HG02938 (cell line): ENCODE results near the gene TXNDC17.
"Not testable (repeated sequence)": the region's sequence is repeated elsewhere in the genome, so short reads cannot be mapped to it uniquely, and the experiment has no call there.

Experiments used
- ATAC-seq: cut with Tn5 transposase; IDR thresholded peaks from one replicate; pipeline ENCODE4 v1.9.1; 2021; ENCODE audit warnings: mild to moderate bottlenecking, moderate library complexity; ENCODE audit not compliant: unreplicated experiment

The TXNDC17 gene

DNA sequence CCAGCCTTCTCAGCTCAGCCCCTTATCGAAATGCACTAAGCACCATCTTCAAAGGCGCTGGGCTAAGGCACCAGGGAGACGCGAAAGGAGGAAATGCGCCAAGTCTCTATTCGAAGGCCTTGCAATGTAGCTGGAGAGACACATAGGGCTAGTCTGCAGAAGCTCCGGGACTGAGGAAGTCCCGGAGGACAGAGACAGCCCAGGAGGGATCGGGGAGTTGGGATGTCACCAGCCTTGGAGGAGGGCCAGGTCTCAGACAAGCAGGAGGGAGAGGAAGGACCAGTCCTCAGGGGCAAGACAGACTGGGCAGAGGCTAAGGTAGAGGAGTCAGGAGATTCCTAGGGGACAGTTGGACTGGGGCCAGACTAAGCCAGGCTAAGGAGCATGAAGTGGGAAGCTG is 19.2 kb downstream of the TXNDC17 start:
- ATAC-seq = no peak

DNA sequence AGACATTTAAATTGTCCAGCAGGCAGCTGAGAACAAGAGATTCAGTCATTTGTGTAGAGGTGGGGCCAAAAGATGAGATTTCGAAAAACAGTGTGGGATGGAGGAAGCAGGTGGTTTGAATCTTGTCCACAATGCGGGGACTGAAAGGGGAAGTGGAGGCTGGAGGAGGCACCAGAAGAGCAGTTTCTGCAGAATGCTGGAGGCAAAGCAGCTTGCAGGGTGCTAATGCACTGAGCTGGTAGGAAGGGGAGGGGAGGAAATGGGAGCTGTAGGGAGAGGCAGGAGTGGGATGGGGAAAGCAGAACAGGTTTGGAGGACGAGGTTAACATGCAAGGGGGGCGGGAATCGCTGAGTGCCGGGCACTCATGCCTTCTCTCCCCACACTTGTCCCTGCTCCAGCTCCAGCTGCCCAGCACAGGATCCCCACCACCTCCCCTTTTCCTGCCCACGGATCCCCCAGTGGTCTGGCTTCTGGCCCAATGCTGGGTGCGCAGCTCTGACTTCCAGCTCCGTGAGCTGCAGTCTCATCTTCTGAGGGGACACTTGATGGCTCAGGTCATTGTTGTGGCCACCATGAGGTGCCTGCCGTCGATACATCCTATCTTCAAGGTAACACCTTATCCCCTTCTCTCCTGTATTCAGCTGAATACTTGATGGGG is 20.1 kb downstream of the TXNDC17 start:
- ATAC-seq = peak; percentile 57

DNA sequence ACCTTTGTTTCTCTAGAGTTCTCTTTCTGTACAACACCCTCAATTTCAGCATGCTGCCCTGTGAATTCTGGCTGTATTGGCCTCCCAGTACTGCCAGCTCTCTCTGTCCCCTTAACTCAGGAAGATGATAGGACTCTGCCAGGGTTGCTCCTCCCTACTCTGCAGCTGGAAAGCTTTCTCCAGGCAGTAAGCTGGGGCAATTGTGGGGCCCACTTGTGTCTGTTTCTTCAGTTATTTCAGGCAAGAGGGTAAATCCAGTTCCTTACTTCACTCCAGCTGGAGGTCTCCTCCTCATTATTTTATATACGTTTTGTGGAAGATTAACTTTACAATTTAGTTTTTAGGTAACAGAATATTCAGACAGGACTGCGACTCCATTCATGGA is 20.6 kb downstream of the TXNDC17 start:
- ATAC-seq = no peak

DNA sequence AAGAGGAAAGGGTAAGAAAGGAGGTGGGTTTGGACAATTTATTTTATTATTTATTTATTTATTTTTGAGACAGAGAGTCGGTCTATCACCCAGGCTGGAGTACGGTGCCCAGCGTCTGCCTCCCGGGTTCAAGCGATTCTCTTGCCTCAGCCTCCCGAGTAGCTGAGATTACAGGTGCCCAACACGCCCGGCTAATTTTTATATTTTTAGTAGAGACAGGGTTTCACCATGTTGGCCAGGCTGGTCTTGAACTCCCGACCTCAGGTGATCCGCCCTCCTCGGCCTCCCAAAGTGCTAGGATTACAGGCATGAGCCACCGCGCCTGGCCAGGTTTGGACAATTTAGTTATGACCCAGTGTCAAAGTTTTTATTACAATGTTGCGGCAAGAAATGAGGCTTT is 22.3 kb downstream of the TXNDC17 start:
- not testable (repeated sequence) for ATAC-seq

DNA sequence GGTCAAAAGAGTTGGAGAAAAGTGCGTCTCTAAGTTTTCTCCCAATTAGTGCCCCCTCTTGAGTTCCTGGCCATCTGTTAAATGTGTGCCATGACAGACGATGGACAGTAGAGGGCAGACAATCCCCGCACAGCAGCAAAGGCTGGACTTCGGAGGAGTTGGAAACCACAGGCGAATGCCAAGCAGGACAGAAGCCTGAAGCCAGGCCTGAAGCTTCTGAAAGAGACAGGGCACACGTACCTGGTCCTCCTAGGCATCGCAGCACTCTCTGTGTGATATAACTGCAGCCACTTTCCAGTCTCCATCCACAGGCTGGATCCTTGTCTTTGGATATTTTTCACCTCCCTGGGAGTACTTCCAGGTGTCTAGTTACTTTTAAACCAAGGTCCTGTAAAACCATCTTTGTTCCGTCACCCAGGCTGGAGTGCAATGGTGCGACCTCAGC is 25.2 kb downstream of the TXNDC17 start:
- ATAC-seq = no peak

DNA sequence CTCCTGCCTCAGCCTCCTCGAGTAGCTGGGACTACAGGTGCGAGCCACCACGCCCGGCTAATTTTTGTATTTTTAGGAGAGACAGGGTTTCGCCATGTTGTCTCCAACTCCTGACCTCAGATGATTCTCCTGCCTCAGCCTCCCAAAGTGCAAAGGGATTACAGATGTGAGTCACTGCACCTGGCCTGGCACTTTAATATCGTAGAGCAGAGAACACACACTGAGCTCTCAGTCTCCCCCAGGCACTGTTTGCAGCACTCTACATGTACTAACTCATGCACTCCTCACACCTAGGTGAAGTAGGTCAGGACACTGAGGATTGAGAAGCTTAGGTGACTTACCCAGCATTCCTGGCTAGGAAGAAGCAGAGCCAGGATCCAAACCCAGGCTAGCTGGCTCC is 25.7 kb downstream of the TXNDC17 start:
- no peak for ATAC-seq

DNA sequence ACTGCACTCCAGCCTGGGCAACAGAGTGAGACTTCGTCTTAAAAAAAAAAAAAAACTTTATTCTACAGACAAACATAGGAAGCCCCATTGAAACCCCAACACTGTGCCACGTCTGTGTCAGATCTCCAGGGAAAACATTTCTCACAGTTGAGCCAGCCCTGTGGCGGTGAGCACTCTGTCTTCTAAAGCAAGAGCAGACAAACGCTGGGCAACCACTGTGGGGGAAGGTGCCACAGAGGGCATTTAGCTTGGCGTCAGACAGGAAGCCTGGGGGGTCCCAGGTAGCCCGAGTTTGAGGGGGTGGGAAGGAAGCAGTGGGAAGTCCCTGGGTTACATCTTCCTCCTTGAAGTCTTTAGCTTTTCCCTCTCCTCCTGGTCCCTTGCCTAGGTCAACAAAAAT is 26.7 kb downstream of the TXNDC17 start:
- ATAC-seq = no peak

DNA sequence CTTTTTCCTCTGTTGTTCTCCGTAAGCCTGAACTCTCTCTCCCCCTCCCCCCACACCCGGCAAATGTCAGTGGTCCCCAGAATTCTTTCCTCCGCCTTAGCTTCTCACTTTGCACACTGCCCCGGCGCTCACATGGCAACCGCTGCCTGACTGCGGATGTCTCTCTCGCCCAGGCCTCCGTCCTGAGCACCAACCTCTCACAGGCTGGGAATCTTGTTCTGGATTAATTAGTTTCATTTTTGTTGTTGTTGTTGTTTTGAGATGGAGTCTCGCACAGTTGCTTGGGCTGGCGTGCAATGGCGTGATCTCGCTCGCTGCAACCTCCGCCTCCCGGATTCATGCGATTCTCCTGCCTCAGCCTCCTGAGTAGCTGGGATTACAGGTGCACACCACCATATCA is 27.4 kb downstream of the TXNDC17 start:
- no peak for ATAC-seq

DNA sequence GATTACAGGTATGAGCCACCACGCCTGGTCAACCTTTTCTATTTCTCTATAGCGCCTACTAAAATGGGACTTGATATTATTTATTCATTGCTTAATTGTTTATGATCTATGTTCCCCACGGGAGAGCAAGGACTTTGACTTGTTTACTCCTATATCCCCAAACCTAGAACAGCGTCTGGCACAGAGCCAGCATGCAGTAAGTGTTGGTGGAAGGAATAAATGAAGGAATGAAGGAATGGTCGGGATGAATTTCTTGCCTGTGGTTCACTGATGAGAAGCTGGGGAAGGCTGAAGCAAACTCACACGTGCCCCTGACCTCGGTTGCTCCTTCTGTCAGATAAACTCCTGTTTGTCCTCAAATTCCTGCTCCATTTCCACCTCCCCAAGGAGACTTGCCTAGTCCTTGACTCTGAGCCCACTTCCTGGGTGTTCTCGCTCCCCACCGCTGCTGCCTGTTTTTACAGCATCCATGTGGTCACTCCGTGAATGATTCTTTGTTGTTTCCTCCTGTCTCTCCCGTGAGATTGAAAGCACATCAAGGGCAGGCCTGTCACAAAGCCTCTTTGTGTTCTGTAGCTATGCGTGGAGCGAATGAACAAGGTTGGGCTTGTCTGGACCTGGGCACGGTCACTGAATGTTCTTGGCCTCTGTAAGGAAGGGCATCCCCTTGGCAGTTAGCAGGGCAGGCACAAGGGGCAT is 28.0 kb downstream of the TXNDC17 start:
- no peak for ATAC-seq

DNA sequence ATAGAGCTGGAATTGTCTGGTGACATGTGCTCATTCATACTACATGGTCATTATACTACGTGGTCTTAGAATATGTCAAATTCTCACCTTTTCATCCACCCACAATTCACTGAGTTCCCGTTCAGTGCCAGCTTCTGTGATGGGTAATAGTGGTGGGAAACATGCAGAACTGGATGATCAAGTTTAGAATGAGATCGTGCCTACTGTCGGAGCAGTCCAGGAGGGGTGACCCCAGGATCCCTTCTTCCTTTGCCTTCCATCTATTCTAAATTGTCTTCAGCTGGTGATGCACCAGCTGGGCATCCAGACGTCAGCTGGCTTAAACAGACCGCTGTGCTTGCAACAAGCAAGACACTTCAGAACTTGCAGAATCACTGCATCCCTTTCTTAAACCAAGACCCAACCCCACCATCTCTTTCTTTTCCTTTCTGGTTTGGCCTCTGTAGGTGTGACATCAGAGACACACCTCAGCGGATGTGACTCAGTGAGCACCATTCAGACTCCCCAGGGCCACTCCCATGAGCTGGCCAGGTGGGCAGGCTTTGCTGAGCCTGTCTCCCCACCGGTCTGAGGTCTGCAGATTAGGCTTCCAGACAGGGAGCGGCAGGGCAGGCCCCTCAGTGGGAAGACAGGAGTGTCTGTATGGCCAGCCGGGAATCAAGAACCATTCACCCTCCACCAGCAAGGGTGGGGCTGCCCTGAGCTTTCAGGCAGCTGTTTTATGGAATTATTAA is 28.8 kb downstream of the TXNDC17 start:
- ATAC-seq = no peak

DNA sequence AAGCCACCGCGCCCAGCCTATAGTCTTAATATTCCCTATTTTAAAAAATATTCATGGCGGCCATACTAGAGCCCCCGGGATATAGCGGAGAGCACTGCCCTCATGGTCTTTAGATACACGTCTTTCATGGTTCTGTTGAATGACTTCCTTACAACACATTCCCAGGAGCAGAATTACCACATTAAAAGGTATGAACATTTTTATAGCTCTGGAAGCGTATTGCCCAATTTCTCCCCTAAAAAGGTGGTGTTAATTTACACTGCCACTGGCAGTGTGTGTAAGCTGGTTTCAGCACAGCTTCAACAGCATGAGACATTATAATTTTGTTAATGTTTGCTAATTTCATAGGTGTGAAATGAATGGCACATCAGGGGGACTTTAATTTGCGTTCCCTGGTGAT is 29.7 kb downstream of the TXNDC17 start:
- no peak for ATAC-seq

DNA sequence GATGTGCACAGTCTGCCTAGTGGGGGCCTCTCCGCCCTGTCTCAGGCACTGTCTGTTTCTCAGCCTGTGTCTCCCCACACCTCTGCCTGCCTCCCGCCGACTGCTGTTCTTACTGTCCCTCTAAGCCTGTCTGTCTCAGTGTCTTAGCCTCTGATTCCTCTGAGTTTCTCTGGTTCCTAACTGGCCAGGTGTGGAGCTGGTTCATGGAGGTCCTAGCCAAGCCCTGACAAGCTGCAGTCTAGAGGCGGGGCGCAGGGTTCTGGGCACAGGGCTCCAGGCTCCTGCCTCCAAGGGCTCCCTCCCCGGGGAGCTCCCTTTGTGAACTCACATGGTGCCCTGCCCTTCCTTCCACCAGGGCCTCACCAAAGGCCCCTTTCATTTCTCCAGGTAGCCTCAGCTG is 30.1 kb downstream of the TXNDC17 start:
- ATAC-seq = no peak

DNA sequence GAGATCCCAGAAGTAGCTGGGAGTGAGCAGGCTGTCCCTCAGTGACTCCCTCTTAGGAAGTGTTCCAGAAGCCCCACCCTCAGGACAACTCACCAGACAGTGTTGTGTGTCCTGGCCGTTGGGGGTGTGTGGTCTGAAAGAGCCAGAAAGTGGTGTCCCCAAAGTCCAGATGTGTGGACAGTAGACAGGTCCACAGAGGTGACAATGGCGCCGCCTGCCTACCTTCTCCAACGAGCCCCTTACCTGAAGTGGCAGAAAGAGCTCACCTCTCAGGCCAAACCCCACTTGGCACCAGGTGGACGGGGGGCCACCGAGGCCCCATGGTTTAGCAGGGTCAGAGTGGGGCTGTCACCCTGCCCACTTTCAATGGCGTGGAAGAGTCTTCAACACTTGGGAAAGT is 30.6 kb downstream of the TXNDC17 start:
- ATAC-seq = no peak

DNA sequence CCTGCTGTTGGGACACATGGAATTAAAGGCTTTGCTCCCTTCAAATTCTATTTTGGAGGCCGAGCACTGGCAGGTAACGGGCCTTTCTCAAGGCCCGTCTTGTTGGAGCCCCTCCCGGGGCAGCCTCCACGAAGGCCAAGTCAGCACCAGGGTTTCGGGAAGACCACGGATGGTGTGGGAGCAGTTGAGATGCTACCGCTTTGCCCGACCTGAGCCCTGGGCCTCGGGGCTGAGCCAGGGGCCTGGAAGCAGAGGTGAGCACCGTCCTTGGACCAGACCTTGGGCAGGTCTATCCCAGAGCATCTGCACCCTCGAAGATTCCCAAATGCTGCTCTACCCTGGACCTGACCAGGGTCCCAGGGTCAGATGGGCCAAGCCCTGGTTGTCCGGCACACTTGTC is 33.7 kb downstream of the TXNDC17 start:
- ATAC-seq = no peak

DNA sequence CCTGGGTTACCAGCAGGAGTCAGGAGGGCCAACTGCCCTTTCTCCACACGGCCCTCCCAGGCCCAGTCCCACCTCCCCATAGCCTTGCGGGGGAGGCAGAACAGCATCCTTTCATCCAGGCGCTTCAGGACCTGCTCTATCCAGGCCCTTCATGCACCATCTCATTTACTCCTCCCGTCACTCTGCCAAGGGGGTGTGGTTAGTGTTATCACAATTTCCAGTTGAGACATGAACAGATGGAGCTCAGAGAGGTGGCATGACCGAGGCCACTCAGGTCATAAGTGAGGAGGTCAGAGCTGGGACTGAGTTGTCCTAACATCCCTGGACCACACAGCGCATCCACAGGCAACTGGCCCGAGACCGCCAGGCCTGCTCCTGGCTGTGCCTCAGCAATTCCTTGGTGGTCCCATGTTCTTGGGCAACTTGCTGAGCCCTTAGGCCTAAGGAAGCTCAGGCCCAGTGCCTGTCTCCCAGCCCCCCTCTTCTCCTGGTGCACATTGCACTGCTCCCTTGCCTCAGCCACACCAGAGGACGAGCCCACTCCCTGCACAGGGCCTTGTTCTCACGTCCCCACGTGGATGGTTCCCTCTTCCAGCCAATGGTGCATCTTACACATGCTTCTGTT is 34.5 kb downstream of the TXNDC17 start:
- no peak for ATAC-seq

DNA sequence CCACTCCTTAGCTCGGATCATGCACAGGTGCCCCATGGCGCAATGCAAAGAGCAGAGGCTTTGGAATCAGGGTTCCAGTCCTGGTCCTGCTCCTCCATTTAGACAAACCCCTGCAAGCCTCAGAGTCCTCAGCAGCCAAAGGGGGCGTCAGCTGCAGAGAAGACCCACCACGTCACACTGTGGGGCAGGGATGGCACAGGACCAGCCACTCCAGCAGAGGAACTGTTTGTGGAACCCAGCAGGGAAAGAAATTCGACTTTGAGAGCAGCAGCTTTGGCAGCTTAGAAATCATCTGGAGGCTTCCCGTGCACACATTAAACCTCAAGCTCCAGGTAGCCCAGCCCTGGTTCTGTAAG is 35.9 kb downstream of the TXNDC17 start:
- ATAC-seq = no peak

DNA sequence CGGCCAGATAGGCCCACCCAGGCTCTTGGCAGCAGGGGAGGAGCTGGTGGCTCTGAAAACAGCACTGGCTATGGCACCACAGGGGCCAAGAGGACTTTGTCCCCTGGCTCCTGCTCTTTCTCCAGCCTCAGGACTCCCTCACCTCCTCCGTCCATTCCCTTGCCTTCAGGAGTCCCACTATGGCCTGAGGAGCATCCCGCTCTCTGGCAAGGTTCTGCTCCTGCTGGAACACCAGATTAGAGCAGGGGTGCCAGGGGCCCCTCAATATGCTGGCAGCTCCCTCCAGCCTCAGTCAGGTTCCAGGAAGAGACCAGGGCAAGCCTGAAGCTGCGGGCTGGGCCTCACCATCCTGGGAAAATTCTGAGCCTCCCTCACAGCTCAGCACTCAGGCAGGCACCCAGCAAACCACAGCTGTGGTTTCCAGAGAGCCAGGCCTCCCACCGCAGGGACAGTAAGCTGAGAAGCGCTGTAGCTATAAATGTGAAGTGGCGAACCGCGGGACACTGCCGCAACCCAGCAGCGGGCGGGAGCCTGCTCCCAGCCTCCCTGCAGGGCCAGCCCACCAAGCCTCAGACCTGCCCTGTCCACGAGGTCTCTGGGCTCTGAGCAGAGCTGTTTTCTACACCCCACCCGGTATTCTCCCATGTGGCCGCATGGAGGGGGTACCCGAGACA is 36.4 kb downstream of the TXNDC17 start:
- no peak for ATAC-seq

DNA sequence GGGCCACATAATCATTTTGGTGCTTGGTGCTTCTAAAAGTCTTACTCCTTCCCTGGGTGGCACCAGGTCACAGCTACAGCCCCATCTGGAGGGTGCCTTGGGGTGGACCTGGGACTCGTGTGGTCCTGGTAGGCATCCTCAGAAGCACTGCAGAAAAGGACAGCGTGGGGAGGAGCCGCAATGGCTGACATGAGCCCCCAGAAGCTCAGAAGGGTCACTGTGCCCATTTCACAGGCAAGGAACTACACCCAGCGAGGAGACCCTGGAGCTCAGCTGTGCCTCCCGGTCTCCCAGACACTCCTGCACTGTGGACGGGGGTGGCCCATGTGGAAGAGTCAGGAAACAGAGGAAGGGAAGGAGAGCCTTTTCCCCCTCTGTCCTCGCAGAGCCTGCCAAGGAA is 37.1 kb downstream of the TXNDC17 start:
- no peak for ATAC-seq

DNA sequence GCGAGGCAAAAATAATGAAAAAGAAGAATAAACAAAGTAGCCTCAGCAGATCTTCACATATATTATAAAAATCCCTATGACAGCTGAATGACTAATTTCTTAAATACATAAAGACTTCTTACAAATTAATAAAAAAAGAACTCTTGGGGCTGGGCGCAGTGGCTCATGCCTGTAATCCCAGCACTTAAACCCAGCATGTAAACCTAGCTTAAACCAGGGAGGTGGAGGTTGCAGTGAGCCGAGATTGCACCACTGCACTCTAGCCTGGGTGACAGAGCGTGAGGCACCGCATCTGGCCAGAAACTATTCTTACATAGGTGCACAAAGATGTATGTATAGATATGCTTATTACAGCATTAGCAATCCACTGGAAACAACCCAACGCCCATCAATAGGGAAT is 38.4 kb downstream of the TXNDC17 start:
- ATAC-seq = no peak

DNA sequence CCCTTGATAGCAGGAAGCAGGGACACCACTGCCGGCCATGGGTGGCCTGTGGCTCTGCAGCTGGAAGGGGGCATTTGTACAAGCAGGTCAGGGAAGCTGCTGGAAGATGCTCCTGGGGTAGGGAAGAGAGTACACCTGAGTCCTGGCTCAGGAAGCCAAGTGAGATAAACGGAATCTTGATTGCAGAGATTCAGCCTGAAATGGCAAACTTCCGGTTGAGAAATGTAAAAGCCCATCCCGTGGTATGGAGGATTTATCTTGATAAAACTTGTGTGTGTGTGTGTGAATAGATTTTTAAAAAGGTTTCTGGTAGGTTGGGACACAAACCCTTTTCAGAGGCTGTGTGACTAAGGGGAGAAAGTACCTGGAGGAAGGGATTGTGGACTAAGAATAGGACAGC is 40.3 kb downstream of the TXNDC17 start:
- no peak for ATAC-seq

DNA sequence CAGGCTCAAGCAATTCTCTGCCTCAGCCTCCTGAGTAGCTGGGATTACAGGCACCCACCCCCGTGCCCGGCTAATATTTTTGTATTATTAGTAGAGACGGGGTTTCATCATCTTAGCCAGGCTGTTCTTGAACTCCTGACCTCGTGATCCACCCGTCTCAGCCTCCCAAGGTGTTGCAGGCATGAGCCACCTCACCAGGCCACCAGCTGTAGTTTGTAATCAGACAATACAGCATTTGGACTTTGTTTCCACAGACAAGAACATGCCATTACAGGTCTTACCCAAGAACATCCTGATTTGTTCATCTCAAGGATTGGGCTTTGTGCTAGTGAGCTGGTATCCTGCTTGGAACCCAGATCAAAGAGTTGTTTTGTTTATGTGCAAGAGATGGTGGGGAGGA is 40.8 kb downstream of the TXNDC17 start:
- no peak for ATAC-seq
